ENCODE measurements around the gene SULT1C4. TPM values are rescaled to one million over a fixed set of nuclear protein-coding genes. Genes with fewer than 3 reads are reported as not detected.
"Not testable (repeated sequence)": the region's sequence is repeated elsewhere in the genome, so short reads cannot be mapped to it uniquely, and the experiment has no call there.

The SULT1C4 gene
- total RNA-seq, 2 experiments from 2014 or later, result not detected

- BruUV-seq (replicated peaks), result no TSS peak
- H3K9me2 ChIP-seq (ENCODE audit: insufficient read depth, low read length), result no peaks in the 10 kb centered on the region
- no peak overlapping the region for H3K27ac ChIP-seq (ENCODE audit: low read depth, low read length, poor library complexity, severe bottlenecking)
- no peaks in the 10 kb centered on the region for H3K9me3 ChIP-seq (ENCODE audit: low read length)
- no peak overlapping the region for H3K4me3 ChIP-seq (ENCODE audit: low read depth, low read length, poor library complexity, severe bottlenecking)
- H4K20me1 ChIP-seq (ENCODE audit: insufficient read depth, low read length), result no peaks in the 10 kb centered on the region
- ChIA-PET CTCF (ENCODE audit: unreplicated experiment) (no interaction called here), POLR2A (interaction anchor here (1.4 kb wide), 1 partner anchor 10 kb away, joined by 4 read pairs; no protein-coding TSS in a partner anchor)
- H3K79me2 ChIP-seq (ENCODE audit: insufficient read depth, low read depth, low read length), result no peaks in the 10 kb centered on the region
- intact Hi-C loops (cut with micrococcal nuclease; ENCODE audit: unreplicated experiment), result loop anchor here (5.0 kb wide), 1 partner anchor 228 kb away; no protein-coding TSS in a partner anchor
- H3K36me3 ChIP-seq (ENCODE audit: insufficient read depth, low read length), result no peaks in the 10 kb centered on the region
- H2AFZ ChIP-seq (ENCODE audit: low read length), result no peak overlapping the region
- no peaks in the 10 kb centered on the region for H3K4me1 ChIP-seq (ENCODE audit: insufficient read depth, low read length, poor library complexity, severe bottlenecking)
- TF ChIP-seq, protein P1, sequence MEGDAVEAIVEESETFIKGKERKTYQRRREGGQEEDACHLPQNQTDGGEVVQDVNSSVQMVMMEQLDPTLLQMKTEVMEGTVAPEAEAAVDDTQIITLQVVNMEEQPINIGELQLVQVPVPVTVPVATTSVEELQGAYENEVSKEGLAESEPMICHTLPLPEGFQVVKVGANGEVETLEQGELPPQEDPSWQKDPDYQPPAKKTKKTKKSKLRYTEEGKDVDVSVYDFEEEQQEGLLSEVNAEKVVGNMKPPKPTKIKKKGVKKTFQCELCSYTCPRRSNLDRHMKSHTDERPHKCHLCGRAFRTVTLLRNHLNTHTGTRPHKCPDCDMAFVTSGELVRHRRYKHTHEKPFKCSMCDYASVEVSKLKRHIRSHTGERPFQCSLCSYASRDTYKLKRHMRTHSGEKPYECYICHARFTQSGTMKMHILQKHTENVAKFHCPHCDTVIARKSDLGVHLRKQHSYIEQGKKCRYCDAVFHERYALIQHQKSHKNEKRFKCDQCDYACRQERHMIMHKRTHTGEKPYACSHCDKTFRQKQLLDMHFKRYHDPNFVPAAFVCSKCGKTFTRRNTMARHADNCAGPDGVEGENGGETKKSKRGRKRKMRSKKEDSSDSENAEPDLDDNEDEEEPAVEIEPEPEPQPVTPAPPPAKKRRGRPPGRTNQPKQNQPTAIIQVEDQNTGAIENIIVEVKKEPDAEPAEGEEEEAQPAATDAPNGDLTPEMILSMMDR (conservative IDR thresholded peaks at IDR 0.05; ENCODE audit: low read length), result no peak
- no peak for TF ChIP-seq EZH2phosphoT487 (IDR thresholded peaks at IDR 0.05; ENCODE audit: borderline replicate concordance, low read depth, low read length)
- no peak for DNase-seq (ENCODE audit: low spot score)
- H3K4me2 ChIP-seq (ENCODE audit: low read length), result no peak overlapping the region
These were observed 23.6 kb upstream of the SULT1C4 start for GRCh38 chr2:108354136-108354535.

DNA sequence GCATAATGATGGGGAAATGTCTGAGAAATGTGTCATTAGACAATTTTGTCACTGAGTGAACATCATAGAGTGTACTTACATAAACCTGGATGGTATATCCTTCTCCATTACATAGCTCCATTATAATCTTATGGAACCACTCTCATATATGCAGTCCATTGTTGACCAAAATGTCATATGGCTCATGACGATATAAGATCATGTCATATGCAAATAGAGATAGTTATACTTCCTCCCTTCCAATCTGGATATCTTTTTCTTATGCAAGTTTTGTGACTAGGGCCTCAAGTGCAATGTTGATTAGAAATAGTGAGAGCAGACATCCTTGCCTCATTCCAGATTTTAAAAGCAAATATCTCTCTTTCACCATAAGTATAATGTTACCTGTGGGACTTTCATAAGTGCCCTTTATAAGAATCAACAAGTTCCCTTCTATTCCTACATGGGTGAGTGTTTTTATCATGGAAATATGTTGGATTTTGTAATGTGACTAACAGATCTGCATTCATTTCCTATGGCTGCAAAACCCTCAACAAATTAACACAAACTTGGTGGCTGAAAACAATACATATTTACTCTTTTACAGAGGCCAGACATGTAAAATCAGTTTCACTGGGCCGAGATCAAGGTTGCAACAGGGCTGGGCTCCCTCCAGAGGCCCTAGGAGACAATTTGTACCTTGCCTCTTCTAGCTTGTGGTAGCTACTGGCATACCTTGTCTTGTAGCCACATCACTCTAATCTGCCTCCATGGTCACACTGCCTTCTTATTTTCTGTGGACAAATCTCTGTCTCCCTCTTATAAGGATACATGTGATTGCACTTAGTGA is 21.6 kb upstream of the SULT1C4 start:
- ChIA-PET CTCF (ENCODE audit: unreplicated experiment) (no interaction called here), POLR2A (no interaction called here)
- BruUV-seq (replicated peaks), result no TSS peak
- Histone ChIP-seq H3K4me1 (ENCODE audit: insufficient read depth, low read length, poor library complexity, severe bottlenecking) (no peaks in the 10 kb centered on the region), H3K9me2 (ENCODE audit: insufficient read depth, low read length) (no peaks in the 10 kb centered on the region), H2AFZ (ENCODE audit: low read length) (no peak overlapping the region), H3K27ac (ENCODE audit: low read depth, low read length, poor library complexity, severe bottlenecking) (no peak overlapping the region), H3K4me3 (ENCODE audit: low read depth, low read length, poor library complexity, severe bottlenecking) (no peak overlapping the region), H4K20me1 (ENCODE audit: insufficient read depth, low read length) (no peaks in the 10 kb centered on the region), H3K4me2 (ENCODE audit: low read length) (no peak overlapping the region), H3K79me2 (ENCODE audit: insufficient read depth, low read depth, low read length) (no peaks in the 10 kb centered on the region), H3K9me3 (ENCODE audit: low read length) (no peaks in the 10 kb centered on the region), H3K36me3 (ENCODE audit: insufficient read depth, low read length) (no peaks in the 10 kb centered on the region)
- intact Hi-C loops (cut with micrococcal nuclease; ENCODE audit: unreplicated experiment), result no loop called here
- TF ChIP-seq, protein P1 (conservative IDR thresholded peaks at IDR 0.05; ENCODE audit: low read length), result no peak
- TF ChIP-seq EZH2phosphoT487 (IDR thresholded peaks at IDR 0.05; ENCODE audit: borderline replicate concordance, low read depth, low read length), result no peak
- DNase-seq (ENCODE audit: low spot score), result no peak

GRCh38 chr2:108359336-108359735 is 18.4 kb upstream of the SULT1C4 start:
- H4K20me1 ChIP-seq (ENCODE audit: insufficient read depth, low read length); BruUV-seq (replicated peaks); H3K9me2 ChIP-seq (ENCODE audit: insufficient read depth, low read length); H3K4me1 ChIP-seq (ENCODE audit: insufficient read depth, low read length, poor library complexity, severe bottlenecking); H2AFZ ChIP-seq (ENCODE audit: low read length); H3K79me2 ChIP-seq (ENCODE audit: insufficient read depth, low read depth, low read length); DNase-seq (ENCODE audit: low spot score); H3K4me2 ChIP-seq (ENCODE audit: low read length); H3K27ac ChIP-seq (ENCODE audit: low read depth, low read length, poor library complexity, severe bottlenecking); H3K36me3 ChIP-seq (ENCODE audit: insufficient read depth, low read length); H3K4me3 ChIP-seq (ENCODE audit: low read depth, low read length, poor library complexity, severe bottlenecking); H3K9me3 ChIP-seq (ENCODE audit: low read length); CTCF ChIA-PET (ENCODE audit: unreplicated experiment); intact Hi-C loops (cut with micrococcal nuclease; ENCODE audit: unreplicated experiment): not testable (repeated sequence)
- POLR2A ChIA-PET, result interaction anchor here (0.7 kb wide), 2 partner anchors 183 to 539 kb away, joined by 3 to 6 read pairs; no protein-coding TSS in a partner anchor
